ENCODE measurements around the gene ORAI3.

ORAI3 gene

DNA sequence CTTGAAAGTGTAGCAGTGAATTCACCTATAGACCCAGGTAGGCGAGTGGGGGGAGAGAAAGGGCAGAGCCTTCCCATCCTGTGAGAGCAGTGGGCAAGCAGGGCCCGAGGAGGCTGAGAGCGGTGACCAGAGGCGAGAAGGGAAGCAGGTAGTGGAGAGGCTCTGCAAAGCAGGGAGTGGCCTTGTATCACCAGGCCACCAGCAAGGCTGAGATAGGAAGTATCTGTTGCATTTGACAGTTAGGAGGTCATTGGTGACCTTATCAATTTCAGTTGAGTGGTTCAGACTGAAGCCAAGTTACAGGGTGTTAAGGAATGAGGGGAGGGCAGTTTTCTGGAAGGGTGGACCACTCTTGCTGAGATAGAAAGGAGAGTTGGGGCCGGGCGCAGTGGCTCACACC is 25.5 kb downstream of the ORAI3 start:
- DNase-seq, result no peak

DNA sequence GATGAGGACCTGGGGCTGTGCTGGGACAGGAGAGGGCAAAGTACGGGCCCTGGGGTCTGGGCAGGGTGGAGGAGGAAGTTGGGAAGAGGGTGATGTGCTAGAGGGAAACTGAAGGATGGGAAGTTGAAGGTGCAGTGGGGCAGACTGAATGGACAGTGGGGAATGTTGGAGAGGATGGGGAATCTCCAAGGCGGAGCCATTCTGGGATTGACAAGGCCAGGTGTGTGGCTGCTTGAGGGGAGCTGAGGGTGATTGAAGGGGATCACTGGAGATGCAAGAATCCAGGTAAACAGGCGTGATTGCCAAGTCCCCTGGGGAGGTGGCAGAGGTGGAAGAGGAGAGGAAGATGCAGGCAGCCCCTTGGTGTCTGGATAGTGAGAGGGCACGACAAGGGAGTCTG is 27.6 kb downstream of the ORAI3 start:
- no peak for DNase-seq

DNA sequence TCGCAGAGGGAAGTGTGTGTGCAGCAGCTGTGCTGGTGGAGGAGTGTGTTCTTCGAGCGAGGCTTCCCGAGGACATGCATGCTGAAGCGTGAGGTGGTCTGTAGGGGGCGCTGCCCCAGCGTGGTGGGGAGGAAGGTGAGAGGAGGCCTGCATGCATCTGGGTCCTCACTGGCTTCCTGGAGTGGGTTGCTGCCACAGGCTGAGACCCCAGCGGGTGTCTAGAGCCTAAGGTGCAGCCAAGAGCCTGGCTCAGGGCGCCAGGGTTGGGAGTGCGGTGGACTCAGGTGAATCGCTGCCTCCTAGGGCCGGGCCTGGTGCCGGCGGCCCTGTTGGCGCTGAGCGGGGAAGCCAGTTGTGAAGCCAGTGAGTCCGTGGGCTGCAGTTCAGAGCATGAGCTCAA is 28.6 kb downstream of the ORAI3 start:
- DNase-seq, result no peak

- DNase-seq, result no peak
Observed at GRCh38 chr16:30979170-30980022, 30.5 kb downstream of the ORAI3 start.

- no peak for DNase-seq
Observed at GRCh38 chr16:30980023-30980371, 31.1 kb downstream of the ORAI3 start.

DNA sequence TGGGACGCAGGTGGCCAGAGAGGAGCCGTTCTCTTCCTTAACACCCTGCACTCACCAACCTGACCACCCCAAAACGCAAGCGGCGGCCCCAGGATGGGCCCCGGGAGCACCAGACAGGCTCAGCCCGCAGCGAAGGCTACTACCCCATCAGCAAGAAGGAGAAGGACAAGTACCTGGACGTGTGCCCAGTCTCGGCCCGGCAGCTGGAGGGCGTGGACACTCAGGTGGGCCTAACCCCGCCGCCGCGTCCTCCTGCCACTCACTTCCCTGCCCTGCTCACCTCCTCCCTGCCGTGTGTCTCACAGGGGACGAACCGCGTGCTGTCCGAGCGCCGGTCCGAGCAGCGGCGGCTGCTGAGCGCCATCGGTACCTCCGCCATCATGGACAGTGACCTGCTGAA is 31.6 kb downstream of the ORAI3 start:
- no peak for DNase-seq

DNA sequence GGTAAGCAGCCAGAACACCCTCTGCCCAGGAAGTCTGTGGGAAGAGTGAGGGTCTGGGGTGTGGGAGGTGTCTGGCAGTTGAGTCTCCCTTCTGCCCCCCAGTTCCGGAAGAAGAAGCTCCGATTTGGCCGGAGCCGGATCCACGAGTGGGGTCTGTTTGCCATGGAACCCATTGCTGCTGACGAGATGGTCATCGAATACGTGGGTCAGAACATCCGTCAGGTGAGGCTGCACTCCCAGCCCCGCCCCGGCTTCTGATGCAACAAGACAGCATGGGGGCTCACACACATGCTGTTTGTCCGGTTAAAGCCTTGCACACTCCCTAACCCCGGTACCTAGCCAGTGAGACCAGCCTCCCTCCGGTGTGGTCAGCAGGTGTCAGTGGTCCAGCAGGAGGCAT is 32.1 kb downstream of the ORAI3 start:
- DNase-seq, result no peak

- DNase-seq, result peak; percentile 67
Observed at GRCh38 chr16:30982548-30983288, 33.9 kb downstream of the ORAI3 start.

DNA sequence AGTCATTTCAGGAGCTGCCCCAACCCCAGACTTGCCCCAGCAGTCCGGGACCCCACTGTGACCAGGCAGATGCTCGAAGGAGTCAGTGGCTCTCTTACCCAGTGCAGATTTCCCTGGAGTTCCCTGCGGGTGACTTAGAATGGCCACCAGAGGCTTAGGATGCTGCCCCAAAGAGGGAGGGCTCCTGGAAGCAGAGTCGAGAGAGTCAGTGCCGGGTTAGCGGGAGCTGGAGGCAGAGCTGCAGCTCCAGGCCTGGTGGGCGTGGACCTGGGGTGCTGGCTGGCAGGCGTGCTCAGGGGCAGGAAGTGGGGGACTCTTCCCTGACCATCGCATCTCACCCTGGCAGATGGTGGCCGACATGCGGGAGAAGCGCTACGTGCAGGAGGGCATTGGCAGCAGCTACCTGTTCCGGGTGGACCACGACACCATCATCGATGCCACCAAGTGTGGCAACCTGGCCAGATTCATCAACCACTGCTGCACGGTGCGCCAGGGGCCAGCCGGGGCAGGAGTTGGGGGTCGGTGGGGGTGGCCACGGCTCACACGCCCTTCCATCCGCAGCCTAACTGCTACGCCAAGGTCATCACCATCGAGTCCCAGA is 34.5 kb downstream of the ORAI3 start:
- DNase-seq, result no peak

DNA sequence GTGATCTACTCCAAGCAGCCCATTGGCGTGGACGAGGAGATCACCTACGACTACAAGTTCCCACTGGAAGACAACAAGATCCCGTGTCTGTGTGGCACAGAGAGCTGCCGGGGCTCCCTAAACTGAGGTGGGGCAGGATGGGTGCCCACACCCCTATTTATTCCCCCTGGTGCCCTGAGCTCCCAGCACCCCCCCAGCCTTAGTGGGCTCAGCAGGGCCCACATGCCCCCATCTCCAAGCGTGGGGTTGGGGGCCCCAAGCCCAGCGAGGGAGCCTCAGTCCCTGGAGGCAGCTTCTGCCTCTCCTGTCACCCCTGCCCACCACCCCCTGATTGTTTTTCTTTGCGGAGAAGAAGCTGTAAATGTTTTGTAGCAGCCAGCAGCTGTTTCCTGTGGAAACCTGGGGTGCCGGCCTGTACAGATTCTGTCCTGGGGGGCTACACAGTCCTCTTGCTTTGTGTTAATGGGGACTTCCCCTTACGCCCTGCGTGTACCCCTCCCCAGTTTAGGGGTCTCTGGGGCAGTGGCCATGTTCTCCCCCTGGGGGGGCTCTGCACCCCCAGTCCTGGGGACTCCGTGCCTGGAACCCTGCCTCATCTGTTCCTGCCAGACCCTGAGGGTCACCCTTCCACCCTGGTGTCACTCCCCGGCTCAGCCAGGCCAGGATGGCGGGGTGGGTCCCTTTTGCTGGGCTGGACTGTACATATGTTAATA is 35.2 kb downstream of the ORAI3 start:
- no peak for DNase-seq

GRCh38 chr16:30984669-30985400 is 36.0 kb downstream of the ORAI3 start, which contains the start of gene HSD3B7:
TSS of gene HSD3B7 (plus strand) at chr16:30985207. CDS start at chr16:30985659, 452 bp downstream.
- peak; percentile 93 for DNase-seq

GRCh38 chr16:30985401-30986128 is 36.7 kb downstream of the ORAI3 start:
- peak; percentile 48 for DNase-seq

DNA sequence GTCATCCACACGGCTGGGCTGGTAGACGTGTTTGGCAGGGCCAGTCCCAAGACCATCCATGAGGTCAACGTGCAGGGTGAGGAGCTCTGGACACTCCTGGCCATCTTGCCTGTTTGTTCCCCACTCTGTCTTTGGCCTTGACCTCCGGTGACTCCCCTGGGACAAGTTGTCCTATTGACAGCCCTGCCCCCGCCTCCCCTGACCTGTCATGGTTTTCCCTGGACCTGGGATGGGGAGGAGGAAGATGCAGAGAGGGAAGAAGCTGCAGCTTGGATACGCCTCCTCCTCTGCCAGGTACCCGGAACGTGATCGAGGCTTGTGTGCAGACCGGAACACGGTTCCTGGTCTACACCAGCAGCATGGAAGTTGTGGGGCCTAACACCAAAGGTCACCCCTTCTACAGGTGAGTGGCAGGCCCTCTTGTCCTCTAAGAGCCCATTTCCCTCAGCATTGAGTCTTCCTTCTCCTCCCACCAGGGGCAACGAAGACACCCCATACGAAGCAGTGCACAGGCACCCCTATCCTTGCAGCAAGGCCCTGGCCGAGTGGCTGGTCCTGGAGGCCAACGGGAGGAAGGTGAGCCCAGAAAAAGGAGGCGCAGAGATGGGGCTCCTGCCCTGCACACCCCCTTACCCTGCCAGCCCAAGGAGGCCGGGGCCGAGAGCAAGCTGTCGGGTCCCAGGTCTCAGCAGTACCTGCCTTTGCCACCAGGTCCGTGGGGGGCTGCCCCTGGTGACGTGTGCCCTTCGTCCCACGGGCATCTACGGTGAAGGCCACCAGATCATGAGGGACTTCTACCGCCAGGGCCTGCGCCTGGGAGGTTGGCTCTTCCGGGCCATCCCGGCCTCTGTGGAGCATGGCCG is 37.5 kb downstream of the ORAI3 start:
- no peak for DNase-seq

GRCh38 chr16:30987581-30988190 is 38.8 kb downstream of the ORAI3 start:
- DNase-seq, result no peak

DNA sequence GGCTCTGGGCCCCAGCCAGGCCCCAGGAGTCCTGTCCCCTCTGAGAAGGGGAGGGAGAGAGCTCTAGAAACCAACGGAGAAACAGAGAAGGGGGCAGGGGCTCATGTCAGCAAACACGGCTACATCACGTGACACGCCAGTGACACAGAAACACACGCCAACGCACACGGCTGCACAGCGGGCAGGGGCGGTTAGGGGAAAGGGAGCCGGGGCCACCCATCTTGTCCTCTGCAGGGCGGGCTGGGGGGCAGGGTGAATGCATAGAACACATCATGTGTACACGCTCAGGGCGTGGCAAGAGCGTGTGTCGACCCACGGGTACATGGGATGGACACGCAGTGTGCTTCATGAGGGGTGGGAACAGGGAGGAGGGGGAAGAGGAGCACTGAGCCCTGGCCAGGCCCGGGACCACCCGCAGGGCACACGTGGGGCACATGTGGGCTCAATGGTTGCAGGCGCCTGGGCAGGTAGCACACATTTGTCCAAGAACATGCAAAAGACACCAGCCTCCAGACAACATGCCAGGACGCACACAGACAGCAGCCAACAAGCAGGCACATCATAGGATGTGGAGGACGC is 40.7 kb downstream of the ORAI3 start:
- DNase-seq, result no peak

- no peak for DNase-seq
Observed at GRCh38 chr16:30990105-30990504, 41.2 kb downstream of the ORAI3 start.

DNA sequence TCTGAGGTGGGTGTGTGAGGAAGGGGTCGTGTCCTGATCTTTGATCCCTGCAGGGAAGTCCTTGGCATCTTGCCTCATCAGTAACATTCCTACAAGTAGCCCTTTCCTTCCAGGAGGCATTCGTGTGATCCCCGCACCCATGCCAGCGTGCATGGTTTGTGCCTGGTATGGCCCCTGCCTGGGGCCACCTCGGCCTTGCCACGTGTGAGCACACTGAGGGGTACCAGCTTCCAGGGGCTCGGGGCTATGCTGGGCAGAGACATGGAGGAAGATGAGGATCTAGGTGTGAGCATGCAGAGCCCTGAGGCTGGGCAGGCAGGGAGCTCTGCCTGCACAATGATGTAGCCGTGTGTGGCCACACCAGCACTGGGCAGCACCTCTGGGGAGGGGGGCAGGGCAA is 42.2 kb downstream of the ORAI3 start:
- DNase-seq, result no peak

GRCh38 chr16:30992276-30992780 is 43.5 kb downstream of the ORAI3 start:
- DNase-seq, result no peak

DNA sequence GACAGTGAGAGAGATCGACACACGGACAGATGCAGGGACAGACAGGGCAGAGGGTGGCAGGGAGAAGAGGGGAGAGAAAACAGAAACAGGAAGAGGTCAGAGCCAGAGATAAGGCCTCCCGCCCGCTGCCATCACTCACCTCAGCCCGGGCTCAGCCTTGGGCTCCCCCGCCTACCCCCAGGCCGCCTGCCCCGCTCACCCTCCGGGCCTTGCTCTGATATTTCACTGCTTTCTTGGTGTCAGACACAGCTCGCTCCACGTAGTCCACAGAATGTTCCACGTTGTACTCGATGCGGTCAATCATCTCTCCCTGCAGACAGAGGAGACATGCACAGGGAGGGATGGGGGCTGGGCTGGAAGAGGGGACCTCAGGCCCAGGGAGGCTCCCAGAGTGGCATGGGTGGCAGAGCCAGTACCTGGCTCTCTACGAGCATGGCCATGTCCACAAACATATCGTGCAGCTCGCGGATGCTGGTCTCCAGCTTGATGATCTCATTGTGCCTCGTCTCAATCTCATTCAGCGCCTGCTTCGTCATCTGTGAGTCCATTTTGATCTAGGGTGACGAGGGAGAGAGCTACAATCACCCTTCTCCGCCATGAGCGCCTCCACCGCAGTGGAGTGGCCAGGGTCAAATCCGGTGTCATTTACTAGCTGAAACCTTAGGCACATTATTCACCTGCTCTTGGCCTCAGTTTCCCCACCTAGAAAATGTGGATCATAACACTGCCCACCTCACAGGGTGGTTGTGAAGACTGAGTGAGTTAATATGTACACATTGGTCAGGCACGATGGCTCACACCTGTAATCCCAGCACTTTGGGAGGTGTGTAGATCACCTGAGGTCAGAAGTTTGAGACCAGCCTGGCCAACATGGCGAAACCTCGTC is 44.3 kb downstream of the ORAI3 start:
- no peak for DNase-seq

All from femur (tissue), 1 donor.